SU-DHL-6 (cell line): ENCODE measurements around the gene INTS7.

Experiments
- CTCF ChIP-seq: fragments of 200-600 bp; sonication (generic); IDR thresholded peaks from one replicate; pipeline ENCODE4 v1.5.1; 2017; ENCODE audit warnings: antibody characterized with exemption, mild to moderate bottlenecking, low read length, moderate library complexity; ENCODE audit not compliant: insufficient read depth, poor library complexity, severe bottlenecking
- EZH2phosphoT487 ChIP-seq: fragments of 200-600 bp; sonication (generic), shearing (Covaris generic); conservative IDR thresholded peaks from 2 replicates; pipeline ENCODE4 v1.6.1; 2018; ENCODE audit warnings: mild to moderate bottlenecking, antibody characterized with exemption, low read length, moderate library complexity, mixed read lengths

- no peak for TF ChIP-seq CTCF
- no peak for TF ChIP-seq EZH2phosphoT487
These were observed 115.2 kb downstream of the INTS7 start for GRCh38 chr1:211920141-211920572.
